Activated CD4-positive, alpha-beta T cell treated with anti-CD3 and anti-CD28 coated beads, Interleukin-2, amount 10 ng/mL, durations not matched to agents 24 days and 14 days (primary cell): ENCODE results near the gene CHPF2. TPM values are rescaled to one million over a fixed set of nuclear protein-coding genes. Genes with fewer than 3 reads are reported as not detected.
A peak's percentile ranks its signal among the peaks of the same experiment; 100 is the strongest.

Source experiments
- DNase-seq: peaks from one replicate; pipeline ENCODE4 v3.0.0; 2022
- H3K27ac Mint-ChIP-seq: one replicate; pipeline ENCODE4 v1.8.0; 2022; ENCODE audit warnings: mild to moderate bottlenecking, mixed read lengths
- H3K27me3 Mint-ChIP-seq: one replicate; pipeline ENCODE4 v1.8.0; 2022; ENCODE audit warnings: mixed read lengths
- H3K36me3 Mint-ChIP-seq: one replicate; pipeline ENCODE4 v1.8.0; 2022; ENCODE audit warnings: low read depth, mild to moderate bottlenecking, mixed read lengths
- H3K4me1 Mint-ChIP-seq: one replicate; pipeline ENCODE4 v1.8.0; 2021; ENCODE audit warnings: mixed read lengths
- H3K4me3 Mint-ChIP-seq: one replicate; pipeline ENCODE4 v1.8.0; 2022; ENCODE audit warnings: mild to moderate bottlenecking, moderate library complexity, mixed read lengths
- H3K9me3 Mint-ChIP-seq: one replicate; pipeline ENCODE4 v1.8.0; 2021; ENCODE audit warnings: mixed read lengths
- intact Hi-C: fragments of 100-400 bp; cut with micrococcal nuclease; formaldehyde crosslinking; loops from one replicate; pipeline ENCODE4 v1.15.1; 2023
- total RNA-seq: library from RNA; stranded (reverse); gene quantifications from 2 replicates; pipeline ENCODE4 v1.2.3, GENCODE V29; 2022

The CHPF2 gene
- total RNA-seq, 1 donor from 2014 or later, result 46.4 TPM

DNA sequence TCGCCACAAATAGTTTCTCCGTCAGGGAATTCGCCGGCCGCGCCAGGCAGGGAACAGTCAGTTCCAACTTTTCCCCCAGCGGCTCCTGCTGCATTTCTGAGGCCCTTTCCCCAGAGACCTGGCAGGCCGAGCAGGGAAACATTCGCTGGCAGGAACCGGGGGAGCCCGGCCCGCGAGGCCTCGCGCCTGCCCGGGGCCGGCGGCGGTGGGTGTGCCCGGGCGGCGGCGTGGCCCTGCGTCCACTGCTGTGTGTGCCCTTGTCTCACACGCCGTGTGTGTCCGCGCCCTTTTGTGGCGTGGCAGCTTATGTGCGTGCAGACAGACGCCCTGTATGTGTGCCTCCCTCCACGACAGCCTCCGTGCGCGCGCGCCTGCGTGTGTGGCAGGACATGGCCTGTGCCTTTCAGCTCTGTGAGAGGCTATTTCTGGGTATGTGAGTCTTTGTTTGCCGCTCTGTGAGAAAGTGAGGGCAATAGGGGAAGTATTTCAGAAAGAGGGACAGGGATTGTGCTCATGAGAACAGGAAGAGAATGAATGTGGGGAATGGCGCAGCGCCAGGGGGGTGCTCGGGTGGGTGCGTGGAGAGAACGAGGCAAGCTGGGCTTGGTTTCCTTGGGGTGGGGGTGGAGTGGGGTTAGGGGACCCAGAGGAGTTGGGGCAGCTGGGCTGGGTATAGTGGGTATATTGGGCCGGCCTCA lies 16.9 kb downstream of the CHPF2 start:
- Mint-ChIP-seq H3K36me3 (no peaks in the 10 kb centered on the region), H3K9me3 (no peaks in the 10 kb centered on the region), H3K4me3 (peak overlapping the region; percentile 50), H3K4me1 (peaks cover 24% of the 10 kb centered on the region), H3K27ac (no peak overlapping the region), H3K27me3 (peaks cover 69% of the 10 kb centered on the region)
- intact Hi-C loops, result loop anchor here (2.0 to 10.0 kb wide), 3 partner anchors 28 to 196 kb away; partner anchors contain the start of gene CRYGN
- peak; percentile 79 for DNase-seq

- Mint-ChIP-seq H3K4me3 (peak overlapping the region; percentile 50), H3K36me3 (no peaks in the 10 kb centered on the region), H3K9me3 (no peaks in the 10 kb centered on the region), H3K27me3 (peaks cover 74% of the 10 kb centered on the region), H3K27ac (no peak overlapping the region), H3K4me1 (peaks cover 20% of the 10 kb centered on the region)
- intact Hi-C loops, result loop anchor here (2.0 to 10.0 kb wide), 3 partner anchors 27 to 195 kb away; partner anchors contain the start of gene CRYGN
- no peak for DNase-seq
Observed at GRCh38 chr7:151249732-151250072, 17.4 kb downstream of the CHPF2 start.

DNA sequence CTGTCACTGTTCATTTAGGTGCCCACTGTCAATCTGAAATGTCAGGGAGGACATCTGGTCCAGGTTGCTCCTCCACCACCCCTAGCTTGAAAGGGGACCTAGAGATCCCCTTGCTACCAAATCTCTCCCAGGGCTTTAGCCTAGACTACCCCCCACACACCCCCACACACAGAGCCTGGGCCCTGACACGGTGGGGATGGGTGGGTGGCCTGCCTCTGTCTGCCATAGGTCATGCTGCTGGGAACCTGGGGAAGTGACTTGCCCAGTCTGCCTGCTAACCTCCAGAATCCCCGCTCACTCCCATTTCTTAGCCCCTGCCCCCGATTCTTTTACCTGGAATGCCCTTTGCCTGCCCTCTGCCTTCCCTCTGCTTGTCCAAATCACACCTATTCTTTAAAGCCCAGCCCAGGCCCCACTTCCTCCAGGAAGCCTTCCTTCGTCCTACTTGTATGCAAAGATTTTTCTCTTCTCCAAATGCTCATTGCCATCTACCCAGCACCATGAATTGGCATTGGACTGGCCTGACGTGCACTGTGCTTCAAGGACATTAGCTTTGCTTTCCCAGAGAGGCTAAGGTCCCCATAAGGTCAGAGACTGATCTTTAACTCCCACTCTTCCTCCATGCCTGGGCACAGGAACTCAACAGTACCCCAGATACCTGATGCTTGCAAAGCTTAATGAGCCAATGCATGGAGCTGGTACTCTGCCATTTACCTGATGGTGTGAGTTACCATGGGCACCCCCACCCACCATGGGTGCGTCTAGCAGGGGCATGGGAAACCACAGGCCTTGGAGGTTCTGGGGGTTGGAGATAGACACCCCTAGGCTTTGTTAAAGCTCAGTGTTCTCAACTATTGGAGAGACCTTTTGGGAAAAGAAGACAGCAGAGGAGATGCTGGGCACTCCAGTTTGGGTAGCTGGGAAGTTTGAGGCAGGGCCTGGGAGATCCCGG lies 18.2 kb downstream of the CHPF2 start:
- no peaks in the 10 kb centered on the region for H3K36me3 Mint-ChIP-seq
- peaks cover 78% of the 10 kb centered on the region for H3K27me3 Mint-ChIP-seq
- DNase-seq, result no peak
- H3K4me3 Mint-ChIP-seq, result no peak overlapping the region
- no peaks in the 10 kb centered on the region for H3K9me3 Mint-ChIP-seq
- peaks cover 17% of the 10 kb centered on the region for H3K4me1 Mint-ChIP-seq
- H3K27ac Mint-ChIP-seq, result no peak overlapping the region
- intact Hi-C loops, result no loop called here

GRCh38 chr7:151251328-151251688 lies 19.0 kb downstream of the CHPF2 start:
- intact Hi-C loops, result no loop called here
- Mint-ChIP-seq H3K27me3 (peaks cover 76% of the 10 kb centered on the region), H3K4me1 (peaks cover 14% of the 10 kb centered on the region), H3K36me3 (no peaks in the 10 kb centered on the region), H3K4me3 (no peak overlapping the region), H3K27ac (no peak overlapping the region), H3K9me3 (no peaks in the 10 kb centered on the region)
- DNase-seq, result no peak

GRCh38 chr7:151251689-151252560 lies 19.6 kb downstream of the CHPF2 start:
- no peak for DNase-seq
- Mint-ChIP-seq H3K4me1 (peaks cover 12% of the 10 kb centered on the region), H3K36me3 (no peaks in the 10 kb centered on the region), H3K4me3 (no peak overlapping the region), H3K27ac (no peak overlapping the region), H3K27me3 (peaks cover 73% of the 10 kb centered on the region), H3K9me3 (no peaks in the 10 kb centered on the region)
- intact Hi-C loops, result no loop called here

DNA sequence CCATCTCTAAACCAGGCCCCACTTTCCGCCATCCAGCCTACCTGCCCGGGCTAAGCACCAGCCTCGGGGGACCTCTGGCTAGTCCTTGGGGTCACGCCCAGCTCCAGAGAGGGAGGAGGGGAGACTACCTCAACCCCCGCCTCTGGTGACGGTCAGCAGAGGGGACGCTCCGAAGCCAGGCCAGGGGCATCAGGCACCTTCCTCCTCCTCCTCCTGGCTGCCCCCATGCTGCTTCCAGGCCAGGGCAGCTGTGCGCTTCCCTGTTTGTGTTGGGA lies 20.2 kb downstream of the CHPF2 start:
- Mint-ChIP-seq H3K4me1 (peaks cover 12% of the 10 kb centered on the region), H3K4me3 (no peak overlapping the region), H3K36me3 (no peaks in the 10 kb centered on the region), H3K9me3 (no peaks in the 10 kb centered on the region), H3K27me3 (peaks cover 67% of the 10 kb centered on the region), H3K27ac (no peak overlapping the region)
- DNase-seq, result no peak
- intact Hi-C loops, result no loop called here

GRCh38 chr7:151252961-151253711 lies 20.9 kb downstream of the CHPF2 start:
- Mint-ChIP-seq H3K27ac (no peak overlapping the region), H3K27me3 (peaks cover 65% of the 10 kb centered on the region), H3K9me3 (no peaks in the 10 kb centered on the region), H3K4me1 (peaks cover 8% of the 10 kb centered on the region), H3K4me3 (no peak overlapping the region), H3K36me3 (no peaks in the 10 kb centered on the region)
- intact Hi-C loops, result no loop called here
- DNase-seq, result no peak

DNA sequence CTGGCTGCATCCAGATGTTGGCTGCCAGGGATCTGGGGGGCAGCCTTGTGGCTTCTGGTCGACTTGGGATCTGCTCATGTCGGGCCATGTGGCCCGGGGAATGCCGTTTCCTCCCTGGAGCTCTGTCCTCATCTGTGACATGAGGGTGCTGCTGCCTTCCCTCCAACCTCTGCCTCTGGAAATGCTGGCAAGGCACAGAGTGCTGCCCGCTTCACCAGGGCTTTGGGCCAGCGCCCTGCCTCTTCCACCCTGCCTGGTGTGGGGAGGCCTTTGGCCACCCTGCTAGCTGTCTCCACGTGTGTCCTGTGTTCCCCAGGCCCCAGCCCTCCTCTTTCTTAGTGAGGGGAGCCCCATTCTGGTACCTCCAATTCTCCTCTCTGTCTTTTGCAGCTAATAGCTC lies 22.0 kb downstream of the CHPF2 start:
- H3K9me3 Mint-ChIP-seq, result no peaks in the 10 kb centered on the region
- intact Hi-C loops, result no loop called here
- DNase-seq, result no peak
- H3K27me3 Mint-ChIP-seq, result peaks cover 63% of the 10 kb centered on the region
- H3K27ac Mint-ChIP-seq, result no peak overlapping the region
- peaks cover 2% of the 10 kb centered on the region for H3K4me1 Mint-ChIP-seq
- H3K36me3 Mint-ChIP-seq, result no peaks in the 10 kb centered on the region
- H3K4me3 Mint-ChIP-seq, result no peak overlapping the region

GRCh38 chr7:151254851-151255250 lies 22.6 kb downstream of the CHPF2 start:
- peaks cover 59% of the 10 kb centered on the region for H3K27me3 Mint-ChIP-seq
- H3K9me3 Mint-ChIP-seq, result no peaks in the 10 kb centered on the region
- peaks cover 1% of the 10 kb centered on the region for H3K4me1 Mint-ChIP-seq
- no peaks in the 10 kb centered on the region for H3K36me3 Mint-ChIP-seq
- intact Hi-C loops, result no loop called here
- no peak overlapping the region for H3K4me3 Mint-ChIP-seq
- H3K27ac Mint-ChIP-seq, result no peak overlapping the region
- no peak for DNase-seq

GRCh38 chr7:151255390-151255789 lies 23.1 kb downstream of the CHPF2 start:
- H3K36me3 Mint-ChIP-seq, result no peaks in the 10 kb centered on the region
- peaks cover 54% of the 10 kb centered on the region for H3K27me3 Mint-ChIP-seq
- DNase-seq, result no peak
- intact Hi-C loops, result no loop called here
- H3K4me1 Mint-ChIP-seq, result peaks cover 1% of the 10 kb centered on the region
- H3K27ac Mint-ChIP-seq, result no peak overlapping the region
- no peaks in the 10 kb centered on the region for H3K9me3 Mint-ChIP-seq
- H3K4me3 Mint-ChIP-seq, result no peak overlapping the region

GRCh38 chr7:151256410-151257045 lies 24.2 kb downstream of the CHPF2 start:
- no peaks in the 10 kb centered on the region for H3K9me3 Mint-ChIP-seq
- intact Hi-C loops, result no loop called here
- peaks cover 47% of the 10 kb centered on the region for H3K27me3 Mint-ChIP-seq
- DNase-seq, result no peak
- no peak overlapping the region for H3K27ac Mint-ChIP-seq
- H3K36me3 Mint-ChIP-seq, result no peaks in the 10 kb centered on the region
- H3K4me3 Mint-ChIP-seq, result no peak overlapping the region
- H3K4me1 Mint-ChIP-seq, result no peaks in the 10 kb centered on the region

- no peak for DNase-seq
- H3K4me3 Mint-ChIP-seq, result no peak overlapping the region
- H3K27ac Mint-ChIP-seq, result no peak overlapping the region
- H3K27me3 Mint-ChIP-seq, result peaks cover 39% of the 10 kb centered on the region
- H3K9me3 Mint-ChIP-seq, result no peaks in the 10 kb centered on the region
- intact Hi-C loops, result no loop called here
- no peaks in the 10 kb centered on the region for H3K4me1 Mint-ChIP-seq
- no peaks in the 10 kb centered on the region for H3K36me3 Mint-ChIP-seq
Observed at GRCh38 chr7:151257990-151258389, 25.7 kb downstream of the CHPF2 start.

GRCh38 chr7:151260471-151260870 lies 28.2 kb downstream of the CHPF2 start:
- no peaks in the 10 kb centered on the region for H3K4me1 Mint-ChIP-seq

More at GRCh38 chr7:151260471-151260870, 28.2 kb downstream of the CHPF2 start:
- Mint-ChIP-seq H3K4me3 (no peak overlapping the region), H3K27me3 (peaks cover 18% of the 10 kb centered on the region), H3K9me3 (no peaks in the 10 kb centered on the region), H3K27ac (no peak overlapping the region), H3K36me3 (no peaks in the 10 kb centered on the region)
- no peak for DNase-seq
- intact Hi-C loops, result no loop called here
